H9 (cell line): ENCODE results near the gene FOSL2. TPM values are rescaled to one million over a fixed set of nuclear protein-coding genes. Genes with fewer than 3 reads are reported as not detected.

ENCODE experiments used
- DNase-seq: peaks from one replicate; pipeline ENCODE4 v3.0.0-alpha.2; 2017
- H2AFZ ChIP-seq: one replicate; pipeline ENCODE4 v1.6.1; 2013; ENCODE audit warnings: mild to moderate bottlenecking, low read length, control low read depth, moderate library complexity
- H2AK5ac ChIP-seq: 2 replicates; pipeline ENCODE4 v1.6.1; 2013; ENCODE audit warnings: low read length, control low read depth, mixed read lengths; ENCODE audit not compliant: insufficient read length
- H2BK120ac ChIP-seq: one replicate; pipeline ENCODE4 v1.6.1; 2013; ENCODE audit warnings: low read depth, mild to moderate bottlenecking, low read length, control low read depth, inconsistent platforms; ENCODE audit not compliant: poor library complexity, severe bottlenecking
- H2BK12ac ChIP-seq: 2 replicates; pipeline ENCODE4 v1.6.1; 2013; ENCODE audit warnings: low read length, control low read depth, mixed read lengths, low read depth; ENCODE audit not compliant: insufficient read length
- H2BK15ac ChIP-seq: 2 replicates; pipeline ENCODE4 v1.6.1; 2013; ENCODE audit warnings: low read depth, low read length, control low read depth
- H2BK20ac ChIP-seq: one replicate; pipeline ENCODE4 v1.6.1; 2013; ENCODE audit warnings: low read depth, mild to moderate bottlenecking, low read length, control low read depth, inconsistent platforms; ENCODE audit not compliant: poor library complexity, severe bottlenecking
- H2BK5ac ChIP-seq: 2 replicates; pipeline ENCODE4 v1.6.1; 2013; ENCODE audit warnings: low read length, control low read depth, mixed read lengths; ENCODE audit not compliant: insufficient read length
- H3K14ac ChIP-seq: 2 replicates; pipeline ENCODE4 v1.6.1; 2013; ENCODE audit warnings: low read length, control low read depth; ENCODE audit not compliant: insufficient read depth
- H3K18ac ChIP-seq: 2 replicates; pipeline ENCODE4 v1.6.1; 2013; ENCODE audit warnings: low read depth, mild to moderate bottlenecking, mixed read lengths, low read length, control low read depth; ENCODE audit not compliant: insufficient read length
- H3K23ac ChIP-seq: 2 replicates; pipeline ENCODE4 v1.6.1; 2013; ENCODE audit warnings: low read length, control low read depth, mixed read lengths, low read depth; ENCODE audit not compliant: insufficient read length
- H3K23me2 ChIP-seq: 2 replicates; pipeline ENCODE4 v1.6.1; 2013; ENCODE audit warnings: low read depth, mild to moderate bottlenecking, mixed read lengths, low read length, control low read depth; ENCODE audit not compliant: insufficient read length, poor library complexity, severe bottlenecking
- H3K27ac ChIP-seq: 2 replicates; pipeline ENCODE4 v1.5.1; 2013; ENCODE audit warnings: low read length, control low read depth, mixed read lengths, low read depth; ENCODE audit not compliant: insufficient read length
- H3K27me3 ChIP-seq: 2 replicates; pipeline ENCODE4 v1.6.1; 2013; ENCODE audit warnings: low read length, control low read depth, inconsistent platforms; ENCODE audit not compliant: insufficient read depth
- H3K4ac ChIP-seq: 2 replicates; pipeline ENCODE4 v1.6.1; 2013; ENCODE audit warnings: low read depth, mild to moderate bottlenecking, control low read depth, inconsistent platforms, low read length, moderate library complexity
- H3K4me1 ChIP-seq: 2 replicates; pipeline ENCODE4 v1.6.1; 2013; ENCODE audit warnings: low read length, control low read depth, inconsistent platforms; ENCODE audit not compliant: insufficient read depth
- H3K4me2 ChIP-seq: 2 replicates; pipeline ENCODE4 v1.6.1; 2013; ENCODE audit warnings: low read length, control low read depth, mixed read lengths; ENCODE audit not compliant: insufficient read length, insufficient read depth
- H3K56ac ChIP-seq: 2 replicates; pipeline ENCODE4 v1.6.1; 2013; ENCODE audit warnings: low read depth, mild to moderate bottlenecking, mixed read lengths, low read length, control low read depth; ENCODE audit not compliant: insufficient read length
- H3K79me1 ChIP-seq: 2 replicates; pipeline ENCODE4 v1.6.1; 2013; ENCODE audit warnings: low read depth, mild to moderate bottlenecking, moderate library complexity, low read length, control low read depth, inconsistent platforms; ENCODE audit not compliant: insufficient read depth, poor library complexity, severe bottlenecking
- H3K79me2 ChIP-seq: 2 replicates; pipeline ENCODE4 v1.6.1; 2013; ENCODE audit warnings: low read length, control low read depth, inconsistent platforms; ENCODE audit not compliant: insufficient read depth
- H3K9ac ChIP-seq: 2 replicates; pipeline ENCODE4 v1.6.1; 2013; ENCODE audit warnings: low read length, control low read depth, mixed read lengths; ENCODE audit not compliant: insufficient read length; ENCODE audit errors: extremely low read depth
- H3K9me3 ChIP-seq: one replicate; pipeline ENCODE4 v1.6.1; 2013; ENCODE audit warnings: low read depth, low read length, inconsistent platforms; ENCODE audit not compliant: control insufficient read depth
- H3T11ph ChIP-seq: one replicate; pipeline ENCODE4 v1.6.1; 2013; ENCODE audit warnings: mild to moderate bottlenecking, low read length, control low read depth, inconsistent platforms
- H4K20me1 ChIP-seq: one replicate; pipeline ENCODE4 v1.6.1; 2013; ENCODE audit not compliant: control insufficient read depth, insufficient read length, insufficient read depth
- H4K5ac ChIP-seq: 2 replicates; pipeline ENCODE4 v1.6.1; 2013; ENCODE audit warnings: low read depth, mild to moderate bottlenecking, mixed read lengths, low read length, control low read depth; ENCODE audit not compliant: insufficient read length
- H4K8ac ChIP-seq: replicated peaks from 2 replicates; pipeline ENCODE4 v1.6.1; 2013; ENCODE audit warnings: low read length, control low read depth, mixed read lengths, low read depth; ENCODE audit not compliant: insufficient read length
- H4K91ac ChIP-seq: 2 replicates; pipeline ENCODE4 v1.6.1; 2013; ENCODE audit warnings: low read depth, mild to moderate bottlenecking, moderate library complexity, mixed read lengths, low read length, control low read depth; ENCODE audit not compliant: insufficient read length
- H3K27ac Mint-ChIP-seq, 3 experiments: 2 replicates in 2 of 3; 3 replicates in 1 of 3; pipeline ENCODE4 v1.8.0; 2020 to 2021; ENCODE audit warnings: mixed read lengths in 3 of 3, mild to moderate bottlenecking in 1 of 3, moderate library complexity in 1 of 3
- H3K27me3 Mint-ChIP-seq: 2 replicates; pipeline ENCODE4 v1.8.0; 2021; ENCODE audit warnings: low read depth, mild to moderate bottlenecking, moderate library complexity, mixed read lengths
- H3K36me3 Mint-ChIP-seq, 3 experiments: 2 replicates in 2 of 3; 3 replicates in 1 of 3; pipeline ENCODE4 v1.8.0; 2020 to 2021; ENCODE audit warnings: low read depth in 3 of 3, mixed read lengths in 3 of 3; ENCODE audit not compliant: insufficient read depth in 1 of 3
- H3K4me1 Mint-ChIP-seq, 2 experiments: 2 replicates each; pipeline ENCODE4 v1.8.0; 2020; ENCODE audit warnings: mixed read lengths in 2 of 2
- H3K4me3 Mint-ChIP-seq, 2 experiments: 2 replicates in 1 of 2; 3 replicates in 1 of 2; pipeline ENCODE4 v1.8.0; 2020 to 2021; ENCODE audit warnings: mild to moderate bottlenecking in 2 of 2, mixed read lengths in 2 of 2, moderate library complexity in 1 of 2
- H3K9me3 Mint-ChIP-seq, 2 experiments: 2 replicates in 1 of 2; 3 replicates in 1 of 2; pipeline ENCODE4 v1.8.0; 2020; ENCODE audit warnings: mild to moderate bottlenecking in 2 of 2, mixed read lengths in 2 of 2, moderate library complexity in 1 of 2
- WGBS: extraction: QIAGEN DNeasy Blood & Tissue Kit; methylation state at CpG from one replicate; pipeline ENCODE4 v1.1.7; 2013; ENCODE audit warnings: missing lambda C conversion rate, low lambda C conversion rate, mixed read lengths; ENCODE audit not compliant: insufficient read length; ENCODE audit errors: extremely low coverage; 5-methylcytosine and 5-hydroxymethylcytosine counted together
- total RNA-seq: library from RNA; stranded (reverse); gene quantifications from 2 replicates; pipeline ENCODE4 v1.2.1, GENCODE V29; 2021
- TF ChIP-seq, protein P1 (sequence below): fragments of 200-600 bp; sonication (generic); conservative IDR thresholded peaks from 3 replicates; pipeline ENCODE4 v1.8.0; 2021; ENCODE audit warnings: antibody characterized with exemption, mild to moderate bottlenecking

Gene FOSL2
- total RNA-seq, 1 experiment from 2014 or later, result 7.4 TPM

DNA sequence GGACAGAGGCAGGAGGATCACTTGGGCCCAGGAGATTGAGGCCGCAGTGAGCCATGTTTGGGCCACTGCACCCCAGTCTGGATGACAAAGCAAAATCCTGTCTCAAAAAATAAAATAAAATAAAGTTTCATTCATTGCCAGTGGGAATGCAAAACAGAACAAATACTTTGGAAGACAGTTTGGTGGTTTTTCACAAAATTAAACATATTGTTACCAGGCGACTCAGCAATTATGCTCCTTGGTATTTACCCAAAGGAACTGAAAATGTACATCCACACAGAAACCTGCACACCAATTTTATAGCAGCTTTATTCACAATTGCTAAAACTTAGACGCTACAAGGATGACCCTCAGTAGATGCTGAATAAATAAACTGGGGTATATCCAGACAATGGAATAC lies 35.8 kb downstream of the FOSL2 start:
- H3K14ac ChIP-seq, result no peak overlapping the region
- H2AFZ ChIP-seq, result no peak overlapping the region
- H4K8ac ChIP-seq, result no peak overlapping the region
- H3K9ac ChIP-seq, result no peak overlapping the region
- no peak overlapping the region for H3K4me3 Mint-ChIP-seq
- H2BK15ac ChIP-seq, result no peak overlapping the region
- H2BK20ac ChIP-seq, result no peak overlapping the region
- H3K18ac ChIP-seq, result no peak overlapping the region
- H3K23ac ChIP-seq, result no peak overlapping the region
- H3K4me2 ChIP-seq, result no peak overlapping the region
- no peak overlapping the region for H3K27ac Mint-ChIP-seq
- no peaks in the 10 kb centered on the region; the same call in 1 of the 2 replicates for H3K4me1 ChIP-seq
- peaks cover 6 to 7% of the 10 kb centered on the region in 2 experiments for H3K9me3 Mint-ChIP-seq
- WGBS, result no CpG with 5 or more reads among the region's 3 CpGs
- H3K36me3 Mint-ChIP-seq, result no peaks in the 10 kb centered on the region; a peak in 1 of 7 replicates
- no peaks in the 10 kb centered on the region for H3K79me1 ChIP-seq
- TF ChIP-seq, protein P1, sequence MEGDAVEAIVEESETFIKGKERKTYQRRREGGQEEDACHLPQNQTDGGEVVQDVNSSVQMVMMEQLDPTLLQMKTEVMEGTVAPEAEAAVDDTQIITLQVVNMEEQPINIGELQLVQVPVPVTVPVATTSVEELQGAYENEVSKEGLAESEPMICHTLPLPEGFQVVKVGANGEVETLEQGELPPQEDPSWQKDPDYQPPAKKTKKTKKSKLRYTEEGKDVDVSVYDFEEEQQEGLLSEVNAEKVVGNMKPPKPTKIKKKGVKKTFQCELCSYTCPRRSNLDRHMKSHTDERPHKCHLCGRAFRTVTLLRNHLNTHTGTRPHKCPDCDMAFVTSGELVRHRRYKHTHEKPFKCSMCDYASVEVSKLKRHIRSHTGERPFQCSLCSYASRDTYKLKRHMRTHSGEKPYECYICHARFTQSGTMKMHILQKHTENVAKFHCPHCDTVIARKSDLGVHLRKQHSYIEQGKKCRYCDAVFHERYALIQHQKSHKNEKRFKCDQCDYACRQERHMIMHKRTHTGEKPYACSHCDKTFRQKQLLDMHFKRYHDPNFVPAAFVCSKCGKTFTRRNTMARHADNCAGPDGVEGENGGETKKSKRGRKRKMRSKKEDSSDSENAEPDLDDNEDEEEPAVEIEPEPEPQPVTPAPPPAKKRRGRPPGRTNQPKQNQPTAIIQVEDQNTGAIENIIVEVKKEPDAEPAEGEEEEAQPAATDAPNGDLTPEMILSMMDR, result no peak
- peaks cover 9% of the 10 kb centered on the region for H3K27me3 Mint-ChIP-seq
- H3K27ac ChIP-seq, result no peak overlapping the region
- H3T11ph ChIP-seq, result no peak overlapping the region
- DNase-seq, result no peak
- H2AK5ac ChIP-seq, result no peak overlapping the region
- H3K56ac ChIP-seq, result no peak overlapping the region
- no peak overlapping the region for H2BK12ac ChIP-seq
- H2BK5ac ChIP-seq, result no peak overlapping the region
- no peaks in the 10 kb centered on the region for H4K20me1 ChIP-seq
- no peak overlapping the region for H3K4ac ChIP-seq
- no peaks in the 10 kb centered on the region for H3K9me3 ChIP-seq
- H3K4me1 Mint-ChIP-seq, result peaks cover 6 to 10% of the 10 kb centered on the region in 2 experiments
- no peak overlapping the region for H4K5ac ChIP-seq
- no peaks in the 10 kb centered on the region for H3K23me2 ChIP-seq
- no peaks in the 10 kb centered on the region for H3K27me3 ChIP-seq
- no peaks in the 10 kb centered on the region for H3K79me2 ChIP-seq
- H2BK120ac ChIP-seq, result no peak overlapping the region
- H4K91ac ChIP-seq, result no peak overlapping the region
